ENCODE data around the gene AP3S1.

GRCh38 chr5:115873392-115873791, 31.7 kb downstream of the AP3S1 start:
- TF ChIP-seq CTCF (conservative IDR thresholded peaks at IDR 0.05; ENCODE audit: low read length): no peak
- no peak for TF ChIP-seq EZH2phosphoT487 (IDR thresholded peaks at IDR 0.05; ENCODE audit: borderline replicate concordance, low read depth, low read length)

Data from OCI-LY7 (cell line).